GM18526 (cell line): ENCODE data around the gene CLK3.

Experiments used
- POLR2A ChIP-seq: IDR thresholded peaks from 3 replicates; pipeline ENCODE4 v1.6.1; 2011; ENCODE audit not compliant: insufficient read length; ENCODE audit errors: extremely low read depth

CLK3 gene

GRCh38 chr15:74646480-74646879 is 30.8 kb downstream of the CLK3 start:
- TF ChIP-seq POLR2A: no peak

GRCh38 chr15:74648051-74648842 is 32.6 kb downstream of the CLK3 start:
- TF ChIP-seq POLR2A: no peak

- no peak for TF ChIP-seq POLR2A
Observed at GRCh38 chr15:74651242-74651741, 35.7 kb downstream of the CLK3 start.

GRCh38 chr15:74653426-74654102 is 37.9 kb downstream of the CLK3 start:
- no peak for TF ChIP-seq POLR2A

- no peak for TF ChIP-seq POLR2A
Observed at GRCh38 chr15:74655424-74655823, 39.8 kb downstream of the CLK3 start.

- no peak for TF ChIP-seq POLR2A
Observed at GRCh38 chr15:74656935-74657535, 41.4 kb downstream of the CLK3 start.

GRCh38 chr15:74657846-74658245 is 42.2 kb downstream of the CLK3 start:
- TF ChIP-seq POLR2A: no peak

GRCh38 chr15:74662064-74662860 is 46.6 kb downstream of the CLK3 start:
- no peak for TF ChIP-seq POLR2A

- no peak for TF ChIP-seq POLR2A
Observed at GRCh38 chr15:74663303-74664027, 47.8 kb downstream of the CLK3 start.

GRCh38 chr15:74664028-74664616 is 48.5 kb downstream of the CLK3 start:
- no peak for TF ChIP-seq POLR2A

GRCh38 chr15:74664670-74665069 is 49.0 kb downstream of the CLK3 start:
- TF ChIP-seq POLR2A: no peak

GRCh38 chr15:74667975-74668374 is 52.3 kb downstream of the CLK3 start:
- no peak for TF ChIP-seq POLR2A

GRCh38 chr15:74669627-74670026 is 54.0 kb downstream of the CLK3 start:
- no peak for TF ChIP-seq POLR2A

- TF ChIP-seq POLR2A: no peak
Observed at GRCh38 chr15:74674161-74674560, 58.5 kb downstream of the CLK3 start.
